ENCODE data around the gene ATG4B. TPM values are rescaled to one million over a fixed set of nuclear protein-coding genes. Genes with fewer than 3 reads are reported as not detected.

ATG4B gene
- total and polyA plus RNA-seq, 2 of the 8 experiments (the other 6 are each of a cell fraction or from before 2014, with no cell fraction given): 103 to 155 TPM

GRCh38 chr2:241637018-241637794 lies at the start of gene ATG4B, which contains the start of gene THAP4 (continued):
- no peak for TF ChIP-seq CHD7 (IDR thresholded peaks at IDR 0.05; ENCODE audit: insufficient replicate concordance, low read length)
- TF ChIP-seq BCL11A (IDR thresholded peaks at IDR 0.05; ENCODE audit: low read depth in 2 of 2, low read length in 2 of 2): no peak
- TF ChIP-seq CTBP2 (IDR thresholded peaks at IDR 0.05; ENCODE audit: borderline replicate concordance, insufficient read depth, insufficient read length, low read length): no peak
- TF ChIP-seq JUN (IDR thresholded peaks at IDR 0.05; ENCODE audit: low read depth, low read length): no peak
- TF ChIP-seq ATF3 (IDR thresholded peaks at IDR 0.05; ENCODE audit: insufficient read depth, low read depth, low read length): peak; percentile 93
- no peak for TF ChIP-seq ATF2 (IDR thresholded peaks at IDR 0.05; ENCODE audit: low read length)
- no peak for TF ChIP-seq CBX5 (IDR thresholded peaks at IDR 0.05; ENCODE audit: low read depth, low read length)

All from H1 (cell line).